BLaER1 (cell line): ENCODE results near the gene ADAMTSL3.

ENCODE experiments used
- H3K27ac ChIP-seq: shearing (Covaris generic); formaldehyde crosslinking; 2 replicates; pipeline ENCODE4 v1.8.1; 2022
- H3K27me3 ChIP-seq: shearing (Covaris generic); formaldehyde crosslinking; 2 replicates; pipeline ENCODE4 v1.8.1; 2022
- H3K36me3 ChIP-seq: shearing (Covaris generic); formaldehyde crosslinking; 2 replicates; pipeline ENCODE4 v1.8.1; 2022
- H3K4me1 ChIP-seq: shearing (Covaris generic); formaldehyde crosslinking; 2 replicates; pipeline ENCODE4 v1.8.1; 2022
- H3K4me2 ChIP-seq: shearing (Covaris generic); formaldehyde crosslinking; 2 replicates; pipeline ENCODE4 v1.8.1; 2022
- H3K4me3 ChIP-seq: shearing (Covaris generic); formaldehyde crosslinking; 2 replicates; pipeline ENCODE4 v1.8.1; 2022
- H3K9ac ChIP-seq: shearing (Covaris generic); formaldehyde crosslinking; 2 replicates; pipeline ENCODE4 v1.8.1; 2022
- H3K9me3 ChIP-seq: shearing (Covaris generic); formaldehyde crosslinking; 2 replicates; pipeline ENCODE4 v1.8.1; 2022
- H4K20me1 ChIP-seq: shearing (Covaris generic); formaldehyde crosslinking; 2 replicates; pipeline ENCODE4 v1.8.1; 2022
- Cebpa-rat ChIP-seq: shearing (Covaris generic); IDR thresholded peaks from 2 replicates; pipeline ENCODE4 v1.8.1; 2022

The ADAMTSL3 gene

DNA sequence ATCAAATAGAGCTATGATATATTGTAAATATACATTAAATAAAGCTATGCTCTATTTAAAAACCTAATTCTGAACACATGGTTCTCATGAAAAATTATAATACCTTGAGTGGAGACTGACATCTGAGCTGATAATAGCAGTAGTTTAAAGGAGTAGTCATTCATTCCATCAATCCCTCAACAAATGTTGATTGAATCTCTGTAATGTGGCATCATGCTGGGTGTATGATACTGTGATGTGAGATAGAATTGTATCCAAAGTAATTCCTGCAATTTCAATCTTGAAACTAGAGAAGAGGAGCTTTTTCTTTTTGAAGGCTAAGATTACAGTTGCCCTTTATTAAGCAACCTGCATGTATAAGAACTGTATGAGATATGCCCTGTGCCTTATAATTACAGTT, 63.1 kb downstream of the ADAMTSL3 start:
- TF ChIP-seq Cebpa-rat: no peak
- Histone ChIP-seq H3K4me2 (no peak overlapping the region), H3K27ac (no peak overlapping the region), H3K36me3 (no peaks in the 10 kb centered on the region), H3K4me1 (no peaks in the 10 kb centered on the region), H3K4me3 (no peak overlapping the region), H3K9ac (no peak overlapping the region), H3K27me3 (no peaks in the 10 kb centered on the region), H4K20me1 (no peaks in the 10 kb centered on the region), H3K9me3 (no peaks in the 10 kb centered on the region)

DNA sequence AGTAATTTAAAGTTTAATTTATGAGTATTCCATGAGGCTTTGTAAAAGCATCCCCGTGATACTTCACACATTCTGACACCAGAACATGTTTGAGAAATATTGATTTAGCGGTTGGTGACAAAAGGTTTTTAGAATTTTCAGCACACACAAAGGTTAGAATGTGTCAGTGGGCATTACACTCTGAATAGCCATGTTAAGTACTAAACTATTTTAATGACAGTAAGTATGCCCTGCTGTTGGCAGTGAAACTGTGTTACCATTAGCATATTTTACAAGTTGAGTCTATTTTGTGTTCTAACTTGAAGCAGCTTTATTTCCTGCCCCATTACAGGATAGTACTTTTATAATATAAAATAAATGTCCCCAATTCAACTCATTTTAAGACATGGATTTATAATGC, 66.5 kb downstream of the ADAMTSL3 start:
- no peaks in the 10 kb centered on the region for H3K9me3 ChIP-seq
- H3K4me2 ChIP-seq: no peak overlapping the region
- H3K4me1 ChIP-seq: no peaks in the 10 kb centered on the region
- TF ChIP-seq Cebpa-rat: no peak
- no peaks in the 10 kb centered on the region for H4K20me1 ChIP-seq
- no peak overlapping the region for H3K9ac ChIP-seq
- H3K4me3 ChIP-seq: no peak overlapping the region
- no peaks in the 10 kb centered on the region for H3K36me3 ChIP-seq
- no peaks in the 10 kb centered on the region for H3K27me3 ChIP-seq
- H3K27ac ChIP-seq: no peak overlapping the region

DNA sequence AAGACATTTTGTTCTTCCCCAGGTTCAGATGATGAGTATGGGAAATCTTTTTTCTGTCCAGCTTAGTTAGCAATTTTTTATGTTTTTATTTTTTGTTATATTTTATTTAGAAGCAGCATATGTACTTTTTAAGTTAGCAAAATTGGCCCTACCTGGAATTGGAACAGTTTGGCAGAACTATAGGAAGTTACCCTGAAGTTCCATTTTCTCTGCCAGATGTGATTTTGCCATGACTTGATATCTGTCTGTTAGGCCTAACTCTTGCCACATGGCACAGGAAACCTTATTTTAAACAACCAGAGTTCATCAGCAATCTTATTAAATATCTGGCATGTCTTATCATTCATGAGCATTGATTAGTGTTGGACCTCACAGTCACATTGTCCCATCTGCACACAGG, 67.1 kb downstream of the ADAMTSL3 start:
- no peak overlapping the region for H3K4me2 ChIP-seq
- TF ChIP-seq Cebpa-rat: no peak
- H3K36me3 ChIP-seq: no peaks in the 10 kb centered on the region
- H3K9ac ChIP-seq: no peak overlapping the region
- no peaks in the 10 kb centered on the region for H3K4me1 ChIP-seq
- no peak overlapping the region for H3K27ac ChIP-seq
- no peaks in the 10 kb centered on the region for H3K27me3 ChIP-seq
- no peaks in the 10 kb centered on the region for H3K9me3 ChIP-seq
- H3K4me3 ChIP-seq: no peak overlapping the region
- H4K20me1 ChIP-seq: no peaks in the 10 kb centered on the region

DNA sequence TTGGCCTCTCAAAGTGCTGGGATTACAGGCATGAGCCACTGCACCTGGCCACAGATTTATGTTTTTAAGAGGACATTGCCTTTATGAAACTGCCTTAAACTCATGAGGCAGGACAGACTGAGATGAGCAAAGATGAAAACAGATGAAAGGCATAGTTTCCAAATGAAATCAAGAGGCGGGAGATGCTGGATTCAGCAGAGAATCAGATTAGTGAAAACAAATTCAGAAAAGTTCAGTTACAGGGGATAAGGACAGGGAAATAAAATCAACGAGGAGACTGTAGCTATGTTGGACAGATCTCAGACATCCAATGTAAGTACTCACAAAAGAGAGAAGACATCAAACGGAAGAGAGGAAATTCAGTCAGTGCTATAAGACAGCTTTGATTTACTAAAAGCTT, 68.1 kb downstream of the ADAMTSL3 start:
- H3K4me3 ChIP-seq: no peak overlapping the region
- H3K4me2 ChIP-seq: no peak overlapping the region
- no peaks in the 10 kb centered on the region for H3K9me3 ChIP-seq
- no peaks in the 10 kb centered on the region for H4K20me1 ChIP-seq
- H3K27me3 ChIP-seq: no peaks in the 10 kb centered on the region
- H3K9ac ChIP-seq: no peak overlapping the region
- no peak overlapping the region for H3K27ac ChIP-seq
- H3K36me3 ChIP-seq: no peaks in the 10 kb centered on the region
- TF ChIP-seq Cebpa-rat: no peak
- H3K4me1 ChIP-seq: no peaks in the 10 kb centered on the region

DNA sequence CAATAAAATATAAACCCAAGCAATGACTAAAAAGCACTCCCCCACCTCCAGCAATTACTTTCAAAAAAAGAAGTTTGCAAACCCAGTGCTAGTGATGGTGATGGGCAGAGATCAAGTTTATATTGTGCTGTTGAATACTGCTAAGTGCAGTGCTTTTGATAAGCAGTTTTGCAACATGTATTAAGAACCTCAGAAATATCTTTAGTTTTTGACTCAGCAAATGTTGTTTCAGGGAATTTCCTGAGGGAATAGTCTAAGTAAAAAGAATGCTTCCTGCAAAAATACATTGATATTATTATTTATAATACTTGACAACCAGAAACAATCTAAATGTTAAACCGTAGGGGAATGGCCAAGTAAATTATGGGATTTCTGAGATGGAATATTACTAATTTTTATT, 69.3 kb downstream of the ADAMTSL3 start:
- H3K27me3 ChIP-seq: no peaks in the 10 kb centered on the region
- no peaks in the 10 kb centered on the region for H3K4me1 ChIP-seq
- TF ChIP-seq Cebpa-rat: no peak
- H3K4me2 ChIP-seq: no peak overlapping the region
- no peak overlapping the region for H3K9ac ChIP-seq
- no peaks in the 10 kb centered on the region for H3K9me3 ChIP-seq
- no peaks in the 10 kb centered on the region for H3K36me3 ChIP-seq
- no peak overlapping the region for H3K27ac ChIP-seq
- H4K20me1 ChIP-seq: no peaks in the 10 kb centered on the region
- H3K4me3 ChIP-seq: no peak overlapping the region

DNA sequence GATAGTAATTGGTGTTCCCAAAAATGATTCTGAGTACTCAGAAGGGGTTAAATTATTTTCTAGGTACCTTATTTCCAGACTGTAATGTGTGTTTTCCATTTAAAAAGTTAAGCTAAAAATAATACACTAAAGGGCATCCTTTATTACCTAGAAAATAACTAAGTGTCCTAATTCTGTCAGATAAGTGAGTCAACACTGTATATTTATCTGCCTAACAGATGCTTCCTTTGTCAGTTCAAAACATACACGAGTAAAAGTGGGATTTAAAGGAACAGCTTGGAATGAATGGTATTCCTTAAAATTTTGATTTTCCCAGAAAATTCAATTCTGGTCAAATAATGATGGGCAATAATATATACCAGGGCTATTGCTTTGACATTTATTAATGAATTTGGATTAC, 78.3 kb downstream of the ADAMTSL3 start:
- 0 out of 2 replicates have a peak, but pooled peaks cover under 1% of the 10 kb centered on the region for H3K9me3 ChIP-seq
- no peaks in the 10 kb centered on the region for H4K20me1 ChIP-seq
- no peaks in the 10 kb centered on the region for H3K27me3 ChIP-seq
- no peak overlapping the region for H3K27ac ChIP-seq
- no peak overlapping the region for H3K4me2 ChIP-seq
- H3K36me3 ChIP-seq: no peaks in the 10 kb centered on the region
- no peak overlapping the region for H3K9ac ChIP-seq
- no peaks in the 10 kb centered on the region for H3K4me1 ChIP-seq
- TF ChIP-seq Cebpa-rat: no peak
- H3K4me3 ChIP-seq: no peak overlapping the region

DNA sequence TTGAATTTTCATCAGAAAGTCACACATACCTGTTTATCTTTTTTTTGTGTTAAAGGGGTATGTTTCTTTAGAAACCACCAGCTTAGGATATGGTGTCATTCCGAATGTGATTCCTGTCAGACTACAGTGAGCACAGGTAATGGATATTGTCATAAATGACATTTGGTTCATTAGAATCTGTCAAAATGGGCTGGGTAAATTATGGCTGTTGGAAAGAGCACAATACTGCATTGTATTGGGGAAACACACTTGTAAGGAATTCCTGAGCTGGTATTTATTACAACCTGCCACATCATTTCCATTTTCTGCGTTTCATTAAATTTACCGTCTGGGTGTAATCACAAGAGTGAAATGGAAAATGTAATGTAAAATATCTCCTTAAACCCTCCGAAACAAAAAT, 78.8 kb downstream of the ADAMTSL3 start:
- Histone ChIP-seq H3K36me3 (no peaks in the 10 kb centered on the region), H3K4me2 (no peak overlapping the region), H3K4me3 (no peak overlapping the region), H3K27ac (no peak overlapping the region), H3K4me1 (no peaks in the 10 kb centered on the region), H3K9me3 (0 out of 2 replicates have a peak, but pooled peaks cover 3% of the 10 kb centered on the region), H4K20me1 (no peaks in the 10 kb centered on the region), H3K9ac (no peak overlapping the region), H3K27me3 (no peaks in the 10 kb centered on the region)
- no peak for TF ChIP-seq Cebpa-rat

DNA sequence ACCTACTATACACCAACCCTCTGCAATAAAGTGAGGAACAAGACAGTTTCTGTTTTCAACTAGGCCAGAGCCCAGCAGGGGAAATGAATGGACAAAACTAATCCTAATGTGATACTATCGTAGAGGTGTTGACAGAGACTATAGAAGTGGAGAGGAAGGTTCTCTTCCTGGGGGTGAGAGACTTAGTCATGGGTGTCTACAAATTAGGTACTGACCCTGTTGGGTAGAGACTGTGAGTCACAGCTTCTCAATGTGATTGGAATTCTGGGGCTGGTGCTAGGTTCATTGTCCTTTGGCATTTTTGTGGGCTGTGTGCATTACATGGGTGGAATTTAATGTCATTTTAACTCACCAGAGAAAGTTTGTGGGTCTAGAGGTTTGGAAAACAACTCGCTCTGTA, 79.3 kb downstream of the ADAMTSL3 start:
- Histone ChIP-seq H3K4me3 (no peak overlapping the region), H3K27me3 (no peaks in the 10 kb centered on the region), H3K9me3 (0 out of 2 replicates have a peak, but pooled peaks cover 3% of the 10 kb centered on the region), H3K27ac (no peak overlapping the region), H3K4me1 (no peaks in the 10 kb centered on the region), H3K9ac (no peak overlapping the region), H3K4me2 (no peak overlapping the region), H3K36me3 (no peaks in the 10 kb centered on the region), H4K20me1 (no peaks in the 10 kb centered on the region)
- no peak for TF ChIP-seq Cebpa-rat

DNA sequence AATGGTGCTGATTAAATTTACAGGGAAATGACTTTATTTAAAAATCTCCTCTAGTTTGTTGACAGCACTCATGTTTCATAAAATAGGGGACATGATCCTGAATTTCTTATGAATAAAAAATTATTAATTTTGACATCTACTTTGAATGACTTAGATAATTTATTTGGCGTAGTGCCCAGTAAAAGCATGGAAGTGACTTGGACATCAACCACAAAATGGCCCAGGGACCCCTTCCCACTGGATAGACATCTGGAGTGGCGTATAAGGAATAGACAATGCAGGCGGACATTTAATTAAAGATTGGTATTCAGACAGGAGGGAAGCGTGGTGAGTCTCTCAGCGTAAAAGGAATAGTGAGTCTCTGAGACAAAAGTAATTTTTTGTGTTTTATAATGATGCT, 79.8 kb downstream of the ADAMTSL3 start:
- no peak overlapping the region for H3K4me3 ChIP-seq
- no peak overlapping the region for H3K27ac ChIP-seq
- H3K4me1 ChIP-seq: no peaks in the 10 kb centered on the region
- no peaks in the 10 kb centered on the region for H3K36me3 ChIP-seq
- 0 out of 2 replicates have a peak, but pooled peaks cover 3% of the 10 kb centered on the region for H3K9me3 ChIP-seq
- H3K9ac ChIP-seq: no peak overlapping the region
- no peak for TF ChIP-seq Cebpa-rat
- H4K20me1 ChIP-seq: no peaks in the 10 kb centered on the region
- no peaks in the 10 kb centered on the region for H3K27me3 ChIP-seq
- no peak overlapping the region for H3K4me2 ChIP-seq

DNA sequence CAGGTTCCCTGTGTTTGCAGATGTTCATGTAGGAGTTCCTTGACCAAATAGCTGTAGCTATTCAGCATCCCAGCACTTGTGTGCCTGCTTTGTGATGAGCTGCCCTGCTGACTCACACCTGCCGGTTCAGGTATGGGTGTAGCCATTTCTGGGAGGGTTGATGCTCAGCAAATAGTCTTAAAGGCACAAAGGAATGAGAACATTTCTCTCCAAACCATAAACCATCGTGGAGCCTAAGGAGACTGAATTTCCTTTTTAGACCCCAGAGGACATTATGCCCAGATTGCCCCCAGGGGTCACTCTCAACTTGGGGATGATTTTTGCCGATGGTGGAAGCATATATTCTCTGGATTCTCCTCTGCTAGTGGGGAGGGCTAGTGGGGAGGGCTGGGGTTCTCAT, 80.6 kb downstream of the ADAMTSL3 start:
- no peaks in the 10 kb centered on the region for H4K20me1 ChIP-seq
- H3K4me2 ChIP-seq: no peak overlapping the region
- H3K4me1 ChIP-seq: no peaks in the 10 kb centered on the region
- H3K9ac ChIP-seq: no peak overlapping the region
- H3K27ac ChIP-seq: no peak overlapping the region
- H3K27me3 ChIP-seq: no peaks in the 10 kb centered on the region
- 0 out of 2 replicates have a peak, but pooled peaks cover 3% of the 10 kb centered on the region for H3K9me3 ChIP-seq
- TF ChIP-seq Cebpa-rat: no peak
- no peaks in the 10 kb centered on the region for H3K36me3 ChIP-seq
- H3K4me3 ChIP-seq: no peak overlapping the region

DNA sequence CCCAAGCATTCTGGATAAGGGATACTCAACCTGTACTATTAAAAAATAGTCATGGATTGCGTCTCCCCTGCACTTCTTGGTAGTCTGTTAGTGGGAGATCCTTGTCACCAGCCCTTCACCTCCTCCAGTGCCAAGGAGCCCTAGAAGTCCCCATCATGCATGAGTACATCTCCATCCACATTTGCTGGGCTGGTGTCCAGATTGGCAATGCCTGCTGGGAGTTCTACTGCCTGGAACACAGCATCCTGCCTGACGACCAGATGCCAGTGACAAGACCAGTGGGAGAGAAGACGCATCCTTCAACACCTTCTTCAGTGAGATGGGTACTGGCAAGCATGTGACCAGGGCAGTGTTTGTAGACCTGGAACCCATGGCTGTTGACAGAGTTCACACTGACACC, 85.7 kb downstream of the ADAMTSL3 start:
- H3K9ac ChIP-seq: no peak overlapping the region
- H3K27ac ChIP-seq: no peak overlapping the region
- no peaks in the 10 kb centered on the region for H3K4me1 ChIP-seq
- no peaks in the 10 kb centered on the region for H3K27me3 ChIP-seq
- no peaks in the 10 kb centered on the region for H4K20me1 ChIP-seq
- H3K4me3 ChIP-seq: no peak overlapping the region
- no peak overlapping the region for H3K4me2 ChIP-seq
- 0 out of 2 replicates have a peak, but pooled peaks cover 3% of the 10 kb centered on the region for H3K9me3 ChIP-seq
- H3K36me3 ChIP-seq: no peaks in the 10 kb centered on the region
- no peak for TF ChIP-seq Cebpa-rat
